CD4-positive, alpha-beta memory T cell (primary cell): ENCODE results near the gene SLC6A3. TPM values are rescaled to one million over a fixed set of nuclear protein-coding genes. Genes with fewer than 3 reads are reported as not detected.
"Not testable (repeated sequence)": the region's sequence is repeated elsewhere in the genome, so short reads cannot be mapped to it uniquely, and the experiment has no call there.

ENCODE experiments used
- CTCF ChIA-PET: fragments of 350-600 bp; sonication (Branson Sonifier 250); formaldehyde crosslinking; loops from one replicate; lab custom pipeline; 2021; ENCODE audit warnings: inconsistent platforms; ENCODE audit not compliant: partially characterized antibody; lab: Charles Lee
- POLR2A ChIA-PET: fragments of 350-600 bp; sonication (Branson Sonifier 250); formaldehyde crosslinking; loops from one replicate; lab custom pipeline; 2021; ENCODE audit not compliant: partially characterized antibody; lab: Charles Lee
- DNase-seq, 5 donors: peaks; one replicate each; pipeline versions ENCODE4 v3.0.0 to v3.0.0-alpha.2; 2020 to 2022; ENCODE audit warnings: mixed read lengths in 1 of 5
- H3K27ac ChIP-seq: one replicate; pipeline ENCODE4 v1.7.0; 2013; ENCODE audit warnings: low read depth, low read length
- H3K27me3 ChIP-seq: 2 replicates; pipeline ENCODE4 v1.7.0; 2013; ENCODE audit warnings: mild to moderate bottlenecking, low read length, moderate library complexity; ENCODE audit not compliant: insufficient read depth
- H3K36me3 ChIP-seq: 2 replicates; pipeline ENCODE4 v1.7.0; 2013; ENCODE audit warnings: mild to moderate bottlenecking, low read length, moderate library complexity; ENCODE audit not compliant: insufficient read depth
- H3K4me1 ChIP-seq: 2 replicates; pipeline ENCODE4 v1.7.0; 2013; ENCODE audit warnings: mild to moderate bottlenecking, low read length, moderate library complexity; ENCODE audit not compliant: insufficient read depth
- H3K4me3 ChIP-seq, 2 donors: one replicate each; pipeline ENCODE4 v1.7.0; 2013; ENCODE audit warnings: low read length in 2 of 2, mild to moderate bottlenecking in 1 of 2
- H3K9me3 ChIP-seq, 2 donors: one replicate each; pipeline ENCODE4 v1.7.0; 2013; ENCODE audit warnings: low read length in 2 of 2, control low read depth in 1 of 2; ENCODE audit not compliant: control insufficient read depth in 1 of 2
- H3K27ac Mint-ChIP-seq, 7 donors: one replicate each; pipeline ENCODE4 v1.8.0; 2020 to 2021; ENCODE audit warnings: mixed read lengths in 7 of 7, mild to moderate bottlenecking in 6 of 7, inconsistent platforms in 3 of 7, moderate library complexity in 3 of 7
- H3K27me3 Mint-ChIP-seq, 2 donors: one replicate each; pipeline ENCODE4 v1.8.0; 2020 to 2021; ENCODE audit warnings: mixed read lengths in 2 of 2
- H3K36me3 Mint-ChIP-seq, 2 donors: one replicate each; pipeline ENCODE4 v1.8.0; 2020 to 2021; ENCODE audit warnings: mixed read lengths in 2 of 2, inconsistent platforms in 1 of 2, mild to moderate bottlenecking in 1 of 2
- H3K4me1 Mint-ChIP-seq, 4 donors: one replicate each; pipeline ENCODE4 v1.8.0; 2020 to 2021; ENCODE audit warnings: mixed read lengths in 4 of 4, mild to moderate bottlenecking in 1 of 4
- H3K4me3 Mint-ChIP-seq, 8 donors: one replicate each; pipeline ENCODE4 v1.8.0; 2020 to 2021; ENCODE audit warnings: mixed read lengths in 8 of 8, mild to moderate bottlenecking in 7 of 8, moderate library complexity in 6 of 8, inconsistent platforms in 3 of 8
- H3K9me3 Mint-ChIP-seq, 8 donors: one replicate each; pipeline ENCODE4 v1.8.0; 2020 to 2021; ENCODE audit warnings: mixed read lengths in 8 of 8, mild to moderate bottlenecking in 5 of 8, inconsistent platforms in 3 of 8, moderate library complexity in 1 of 8
- intact Hi-C: fragments of 100-400 bp; cut with micrococcal nuclease; formaldehyde crosslinking; loops from one replicate; pipeline ENCODE4 v1.15.1; 2023
- polyA plus RNA-seq, 2 donors: library from polyadenylated mRNA; unstranded; fragments of 300-500 nt; fragmentation: Illumina TruSeq; gene quantifications; one replicate each; pipeline ENCODE4 v1.2.3, GENCODE V29; 2021
- total RNA-seq, 2 experiments: library from RNA; stranded (reverse); gene quantifications; one replicate each; pipeline ENCODE4 v1.2.3, GENCODE V29; 2021

The SLC6A3 gene
- total and polyA plus RNA-seq, 4 experiments from 2014 or later: not detected

- Mint-ChIP-seq H3K4me3 (no peak overlapping the region), H3K27ac (no peak overlapping the region), H3K36me3 (peaks cover 2 to 11% of the 10 kb centered on the region in 2 donors), H3K9me3 (peaks cover 3 to 58% (median 46%) of the 10 kb centered on the region in 8 donors), H3K27me3 (peaks cover 3 to 4% of the 10 kb centered on the region in 2 donors), H3K4me1 (no peaks in the 10 kb centered on the region)
- H3K9me3 ChIP-seq: peaks cover 0 to 10% of the 10 kb centered on the region in 2 donors
- ChIA-PET CTCF (no interaction called here), POLR2A (no interaction called here)
- DNase-seq: no peak
- H3K4me3 ChIP-seq: no peak overlapping the region
- H3K27me3 ChIP-seq: no peaks in the 10 kb centered on the region
- no peaks in the 10 kb centered on the region for H3K36me3 ChIP-seq
- no peak overlapping the region for H3K27ac ChIP-seq
- H3K4me1 ChIP-seq: no peaks in the 10 kb centered on the region
- intact Hi-C loops: no loop called here
Observed at GRCh38 chr5:1428107-1428506, 17.1 kb downstream of the SLC6A3 start.

- Histone ChIP-seq H3K27ac (no peak overlapping the region), H3K4me1 (no peaks in the 10 kb centered on the region), H3K9me3 (peaks cover 0 to 10% of the 10 kb centered on the region in 2 donors), H3K4me3 (no peak overlapping the region), H3K27me3 (no peaks in the 10 kb centered on the region), H3K36me3 (no peaks in the 10 kb centered on the region)
- H3K9me3 Mint-ChIP-seq: peaks cover 3 to 47% (median 36%) of the 10 kb centered on the region in 8 donors
- H3K27me3 Mint-ChIP-seq: peaks cover 3 to 4% of the 10 kb centered on the region in 2 donors
- ChIA-PET POLR2A (no interaction called here), CTCF (no interaction called here)
- DNase-seq: no peak
- H3K4me3 Mint-ChIP-seq: no peak overlapping the region
- H3K4me1 Mint-ChIP-seq: no peaks in the 10 kb centered on the region
- H3K27ac Mint-ChIP-seq: peak overlapping the region in 1 of 7 donors; percentile 57
- peaks cover 2 to 11% of the 10 kb centered on the region in 2 donors for H3K36me3 Mint-ChIP-seq
- intact Hi-C loops: no loop called here
Observed at GRCh38 chr5:1424716-1425115, 20.5 kb downstream of the SLC6A3 start.

DNA sequence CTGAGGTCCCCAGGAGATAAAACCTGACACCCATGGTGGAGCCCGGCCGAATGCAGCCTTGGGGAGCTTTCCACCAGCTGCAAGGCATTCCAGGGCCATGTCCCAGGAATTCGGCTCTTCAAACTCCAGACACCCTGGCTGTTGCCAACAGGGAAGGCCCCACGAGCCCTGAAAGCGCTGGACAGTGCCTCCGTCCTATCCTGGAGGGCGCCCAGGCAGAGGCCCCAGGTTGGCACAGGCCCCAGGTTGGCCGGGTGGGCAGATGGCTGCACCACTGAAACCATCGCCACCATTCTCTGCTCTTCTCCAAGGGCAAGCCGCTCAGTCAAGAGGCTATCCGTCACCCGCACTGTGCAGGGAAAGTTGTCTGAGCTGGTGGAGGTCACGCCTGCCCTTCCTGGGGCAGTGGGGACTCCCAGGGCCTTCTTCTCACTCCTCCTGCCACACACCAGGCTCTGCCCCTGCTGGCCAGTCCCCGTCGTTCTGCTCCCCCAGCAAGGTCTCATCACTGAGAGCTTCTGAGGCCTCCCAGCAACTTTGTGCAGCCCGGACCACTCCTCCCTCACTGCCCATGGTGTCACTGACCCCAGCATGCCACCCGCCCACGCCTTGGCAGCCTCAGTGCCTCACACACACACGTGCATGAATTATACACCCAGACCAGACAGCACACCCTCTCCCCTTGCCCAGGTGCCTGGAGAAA lies 21.2 kb downstream of the SLC6A3 start:
- H3K4me3 ChIP-seq: no peak overlapping the region
- no peak overlapping the region for H3K27ac ChIP-seq
- H3K4me3 Mint-ChIP-seq: no peak overlapping the region
- CTCF ChIA-PET: no interaction called here
- H3K36me3 Mint-ChIP-seq: peaks cover 2 to 6% of the 10 kb centered on the region in 2 donors
- no peaks in the 10 kb centered on the region for H3K36me3 ChIP-seq
- POLR2A ChIA-PET: no interaction called here
- H3K27me3 Mint-ChIP-seq: peaks cover 3 to 5% of the 10 kb centered on the region in 2 donors
- H3K9me3 Mint-ChIP-seq: peaks cover 3 to 40% (median 30%) of the 10 kb centered on the region in 8 donors
- H3K4me1 ChIP-seq: no peaks in the 10 kb centered on the region
- no peak for DNase-seq
- H3K27me3 ChIP-seq: no peaks in the 10 kb centered on the region
- H3K9me3 ChIP-seq: peaks cover 0 to 8% of the 10 kb centered on the region in 2 donors
- intact Hi-C loops: no loop called here
- H3K27ac Mint-ChIP-seq: no peak overlapping the region
- H3K4me1 Mint-ChIP-seq: peaks cover 0 to under 1% (median 0%) of the 10 kb centered on the region in 4 donors

- H3K4me1 ChIP-seq, DNase-seq, POLR2A ChIA-PET, intact Hi-C loops, CTCF ChIA-PET, H3K36me3 Mint-ChIP-seq, H3K4me1 Mint-ChIP-seq, H3K27ac Mint-ChIP-seq, H3K36me3 ChIP-seq, H3K4me3 ChIP-seq, H3K27me3 Mint-ChIP-seq, H3K4me3 Mint-ChIP-seq, H3K9me3 ChIP-seq, H3K27me3 ChIP-seq, H3K27ac ChIP-seq: not testable (repeated sequence)
- peaks cover under 1 to 25% (median 16%) of the 10 kb centered on the region in 8 donors for H3K9me3 Mint-ChIP-seq
Observed at GRCh38 chr5:1422522-1422921, 22.7 kb downstream of the SLC6A3 start.

DNA sequence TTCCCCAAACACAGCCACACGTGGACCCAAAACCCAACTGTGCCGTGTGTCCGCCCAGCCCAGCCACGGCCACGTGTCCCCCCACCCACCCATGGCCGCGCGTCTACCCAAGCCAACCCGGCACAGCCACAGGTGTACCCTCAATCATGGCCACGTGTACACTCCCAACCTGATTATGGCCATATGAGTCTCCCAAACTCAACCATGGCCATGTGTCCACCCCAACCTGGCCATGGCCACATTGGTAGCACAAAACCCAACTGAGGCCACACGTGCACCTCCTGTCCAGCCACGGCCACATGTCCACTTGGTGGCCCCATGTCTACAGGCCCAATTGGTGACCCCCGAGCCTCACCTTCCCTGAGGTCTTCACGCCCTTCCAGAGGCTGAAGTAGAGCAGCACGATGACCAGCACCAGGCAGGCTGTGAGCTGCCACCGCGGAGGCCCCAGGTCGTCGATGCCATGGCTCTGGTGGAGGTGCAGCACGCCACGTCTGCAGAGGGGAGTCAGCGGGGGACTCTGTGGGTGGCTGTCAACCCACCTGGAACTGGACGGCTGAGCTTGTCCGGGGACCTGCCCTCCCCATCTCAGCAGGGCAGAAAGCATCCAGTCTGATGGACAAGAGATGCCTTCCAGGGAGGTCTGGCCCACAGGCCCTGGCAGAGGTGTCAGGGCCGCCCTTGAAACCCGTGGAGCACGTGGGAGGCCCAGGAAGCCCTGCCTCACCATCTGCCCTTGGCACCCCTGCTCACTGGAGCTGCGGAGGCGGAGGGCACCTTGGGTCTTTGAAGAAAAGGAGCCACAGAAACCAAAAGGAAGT lies 23.5 kb downstream of the SLC6A3 start:
- peaks cover 3 to 5% of the 10 kb centered on the region in 2 donors for H3K27me3 Mint-ChIP-seq
- no peak overlapping the region for H3K27ac ChIP-seq
- H3K9me3 ChIP-seq: no peaks in the 10 kb centered on the region
- H3K27me3 ChIP-seq: no peaks in the 10 kb centered on the region
- ChIA-PET POLR2A (no interaction called here), CTCF (no interaction called here)
- no peak overlapping the region for H3K4me3 Mint-ChIP-seq
- H3K27ac Mint-ChIP-seq: no peak overlapping the region
- no peak overlapping the region for H3K4me3 ChIP-seq
- H3K36me3 Mint-ChIP-seq: no peaks in the 10 kb centered on the region
- peaks cover 0 to 18% (median 9%) of the 10 kb centered on the region in 8 donors for H3K9me3 Mint-ChIP-seq
- no peaks in the 10 kb centered on the region for H3K4me1 ChIP-seq
- H3K4me1 Mint-ChIP-seq: peaks cover 0 to 2% (median under 1%) of the 10 kb centered on the region in 4 donors
- H3K36me3 ChIP-seq: no peaks in the 10 kb centered on the region
- intact Hi-C loops: no loop called here
- no peak for DNase-seq

- Mint-ChIP-seq H3K36me3 (no peaks in the 10 kb centered on the region), H3K27me3 (peaks cover 3% of the 10 kb centered on the region in 2 donors), H3K4me1 (peaks cover 0 to 2% (median under 1%) of the 10 kb centered on the region in 4 donors), H3K27ac (no peak overlapping the region), H3K4me3 (no peak overlapping the region), H3K9me3 (peaks cover 0 to 6% (median 2%) of the 10 kb centered on the region in 8 donors)
- POLR2A ChIA-PET: no interaction called here
- no peaks in the 10 kb centered on the region for H3K4me1 ChIP-seq
- CTCF ChIA-PET: no interaction called here
- no peak overlapping the region for H3K4me3 ChIP-seq
- no peak for DNase-seq
- H3K27ac ChIP-seq: no peak overlapping the region
- H3K9me3 ChIP-seq: no peaks in the 10 kb centered on the region
- no peaks in the 10 kb centered on the region for H3K27me3 ChIP-seq
- H3K36me3 ChIP-seq: no peaks in the 10 kb centered on the region
- intact Hi-C loops: no loop called here
Observed at GRCh38 chr5:1420211-1421195, 24.7 kb downstream of the SLC6A3 start.
